Prostate gland (tissue), 2 donors: ENCODE data around the gene FAAH2.

Source experiments
- CTCF ChIP-seq, 4 experiments: fragments of 200-600 bp in 2 of 4; fragments of 450-650 bp in 2 of 4; sonication (generic) in 2 of 4; IDR thresholded peaks; 1 replicate in 3 of 4; 2 replicates in 1 of 4; pipeline ENCODE4 v1.5.1; 2016 to 2019; ENCODE audit warnings: antibody characterized with exemption in 4 of 4, mild to moderate bottlenecking in 2 of 4, moderate library complexity in 2 of 4
- POLR2A ChIP-seq: fragments of 450-650 bp; IDR thresholded peaks from one replicate; pipeline ENCODE4 v1.6.1; 2016; ENCODE audit warnings: antibody characterized with exemption, mild to moderate bottlenecking
- POLR2AphosphoS5 ChIP-seq: sonication (generic); formaldehyde crosslinking; IDR thresholded peaks from one replicate; pipeline ENCODE4 v1.6.1; 2017; ENCODE audit warnings: antibody characterized with exemption

DNA sequence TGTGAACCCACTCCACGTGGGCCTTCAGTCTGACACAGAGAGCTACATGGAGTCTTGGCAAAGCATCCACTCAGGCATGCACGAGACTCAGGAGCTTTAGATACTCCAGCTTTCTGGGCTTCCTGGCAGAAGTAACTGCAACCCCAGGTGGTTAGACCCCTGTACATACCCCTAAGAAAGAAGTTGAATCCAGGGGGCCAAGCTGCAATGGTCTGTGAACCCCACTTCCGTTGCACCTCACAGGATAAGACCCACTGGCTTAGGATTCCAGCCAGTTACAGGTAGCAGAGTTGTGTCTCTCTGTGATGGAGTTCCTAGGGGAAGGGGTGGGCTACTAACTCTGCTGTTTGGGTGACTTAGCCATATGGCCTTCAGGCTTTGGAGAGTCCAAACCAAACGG lies 21.4 kb upstream of the FAAH2 start:
- TF ChIP-seq POLR2A (no peak), CTCF (IDR thresholded peaks at IDR 0.05) (no peak), POLR2AphosphoS5 (no peak)
